Measurements from ENCODE around the gene TMEM209.
"Not testable (repeated sequence)": the region's sequence is repeated elsewhere in the genome, so short reads cannot be mapped to it uniquely, and the experiment has no call there.

The TMEM209 gene

GRCh38 chr7:130162196-130162595 lies 43.0 kb downstream of the TMEM209 start:
- DNase-seq (ENCODE audit: low read depth in 2 of 2): no peak

- no peak for DNase-seq (ENCODE audit: low read depth in 2 of 2)
Observed at GRCh38 chr7:130160455-130160854, 44.8 kb downstream of the TMEM209 start.

GRCh38 chr7:130160023-130160422 lies 45.2 kb downstream of the TMEM209 start:
- DNase-seq (ENCODE audit: low read depth in 2 of 2): no peak

DNA sequence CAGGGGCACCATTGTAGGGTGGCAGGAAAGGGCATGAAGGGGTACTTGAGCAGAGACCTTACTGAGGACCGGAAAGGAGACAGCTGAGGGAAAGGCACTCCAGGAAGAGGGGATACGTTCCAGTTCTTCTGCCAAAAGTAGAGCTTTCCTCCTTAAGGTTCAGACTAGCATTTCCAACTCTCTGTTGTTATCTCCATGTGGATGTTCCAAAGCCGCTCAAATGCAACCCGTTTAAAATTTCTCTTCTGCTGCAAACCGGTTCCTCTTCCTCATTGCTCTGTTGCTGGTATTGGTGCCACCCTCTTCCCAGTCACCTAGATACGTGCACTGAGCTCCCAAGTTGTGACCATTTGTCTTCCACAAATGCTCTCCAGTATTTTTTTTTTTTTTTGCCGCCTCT lies 47.5 kb downstream of the TMEM209 start:
- DNase-seq (ENCODE audit: low read depth in 2 of 2): no peak

DNA sequence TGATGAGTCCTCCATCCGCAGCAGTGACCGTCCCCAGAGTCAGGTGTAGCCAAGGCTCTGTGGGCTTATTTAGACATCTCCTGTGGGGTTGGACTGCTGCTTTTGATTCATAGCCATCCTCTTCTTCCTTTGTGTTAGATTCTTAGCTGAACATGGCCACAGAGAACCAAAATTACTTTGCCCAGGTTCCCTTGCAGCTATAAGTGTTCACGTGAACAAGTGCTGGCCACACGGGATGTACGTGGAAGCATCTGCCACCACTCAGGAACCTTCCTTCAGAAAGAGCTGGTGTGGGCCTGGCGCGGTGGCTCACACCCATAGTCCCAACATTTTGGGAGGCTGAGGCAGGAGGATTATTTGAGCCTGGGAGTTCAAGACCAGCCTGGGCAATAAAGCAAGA lies 49.1 kb downstream of the TMEM209 start:
- no peak for DNase-seq (ENCODE audit: low read depth in 2 of 2)

DNA sequence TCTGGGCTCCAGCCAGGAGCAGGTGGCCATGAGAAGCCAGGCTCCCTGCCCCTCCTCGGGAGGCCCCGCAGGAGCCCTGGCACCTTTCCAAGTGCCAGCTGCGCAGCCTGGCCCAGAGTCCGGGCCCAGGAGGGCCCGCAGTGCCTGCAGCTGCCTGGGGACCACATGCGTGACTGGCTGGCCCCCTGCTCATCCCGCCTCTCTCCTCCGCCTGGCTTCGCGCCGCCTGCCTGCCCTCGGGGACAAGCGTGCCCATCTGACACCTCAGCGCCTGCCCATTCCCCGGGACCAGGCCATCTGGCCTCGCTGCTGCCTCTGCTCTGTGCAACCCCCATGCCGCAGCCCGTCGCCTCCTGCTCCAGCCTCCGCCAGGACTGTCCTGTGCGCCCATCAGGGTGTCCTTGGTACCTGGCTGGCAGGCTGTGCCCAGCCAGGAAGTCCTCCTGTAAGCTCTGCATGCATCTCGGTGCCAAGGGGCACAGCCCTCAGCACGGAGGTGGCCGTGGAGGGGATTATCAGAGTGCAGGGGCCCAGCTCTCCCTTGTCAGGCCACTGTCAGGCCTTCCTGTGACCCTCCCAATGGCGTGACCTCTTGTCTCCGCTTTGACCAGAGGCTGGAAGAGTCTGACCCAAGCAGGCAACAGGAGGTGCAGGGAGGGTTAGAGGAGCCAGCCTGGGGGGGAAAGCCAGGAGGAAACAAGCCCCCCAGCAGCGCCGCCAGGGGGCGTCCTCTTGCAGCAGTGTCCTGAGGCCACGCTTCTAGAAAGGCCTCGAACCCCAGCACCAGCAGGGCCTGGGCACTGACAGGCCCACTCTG lies 50.5 kb downstream of the TMEM209 start:
- DNase-seq (ENCODE audit: low read depth in 2 of 2): no peak

DNA sequence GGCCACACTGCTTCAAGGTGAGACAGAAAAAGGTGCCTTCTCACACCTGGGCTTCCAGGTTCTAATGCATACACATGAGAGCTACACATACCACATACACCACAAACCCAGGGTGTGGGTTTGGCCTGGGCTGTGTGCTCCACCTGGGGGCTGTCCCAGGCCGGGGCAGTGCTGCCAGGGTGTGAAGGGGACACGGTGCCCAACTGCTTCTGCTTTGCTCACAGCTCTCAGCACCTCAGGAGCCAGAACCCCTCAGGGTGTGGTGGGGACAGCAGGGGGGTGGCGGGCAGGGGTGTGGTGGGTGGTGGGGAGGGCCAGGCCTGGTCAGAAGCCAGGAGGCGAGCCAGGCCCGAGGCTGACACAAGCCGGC lies 51.1 kb downstream of the TMEM209 start:
- no peak for DNase-seq (ENCODE audit: low read depth in 2 of 2)

- DNase-seq (ENCODE audit: low read depth in 2 of 2): no peak
Observed at GRCh38 chr7:130153211-130153908, 51.8 kb downstream of the TMEM209 start.

DNA sequence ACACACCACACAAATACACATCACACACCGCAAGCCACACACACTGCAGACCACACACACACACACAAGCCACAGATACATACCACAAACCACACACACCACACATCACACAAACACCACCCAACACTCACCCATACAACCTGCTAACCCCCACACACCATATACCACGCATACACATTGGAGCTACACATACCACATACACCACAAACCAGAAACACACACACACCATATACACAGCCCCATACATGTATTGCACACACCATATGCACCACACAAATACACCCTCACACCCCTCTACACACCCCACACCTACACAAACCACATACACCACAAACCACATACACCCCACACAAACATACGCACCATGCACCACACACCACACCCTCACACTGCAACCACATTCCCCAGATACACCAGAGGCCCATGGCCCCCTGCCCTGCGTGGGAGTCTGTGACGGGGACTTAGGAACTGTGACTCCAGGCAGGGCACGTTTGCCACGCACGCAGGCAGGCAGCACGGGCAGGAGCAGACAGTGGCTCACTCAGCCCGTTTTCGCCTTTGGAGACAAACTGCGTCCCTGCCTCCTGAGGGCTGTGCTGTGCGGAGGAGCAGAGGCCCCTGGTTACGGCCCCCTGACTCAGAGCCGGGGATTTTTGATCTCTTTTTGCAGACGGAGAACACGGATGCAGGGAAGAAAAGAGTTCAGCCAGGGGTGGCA lies 52.6 kb downstream of the TMEM209 start:
- peak in 1 of 2 experiments; percentile 15 for DNase-seq (ENCODE audit: low read depth in 2 of 2)

GRCh38 chr7:130151591-130152492 lies 53.4 kb downstream of the TMEM209 start:
- DNase-seq (ENCODE audit: low read depth in 2 of 2): peak in 1 of 2 experiments; percentile 11

DNA sequence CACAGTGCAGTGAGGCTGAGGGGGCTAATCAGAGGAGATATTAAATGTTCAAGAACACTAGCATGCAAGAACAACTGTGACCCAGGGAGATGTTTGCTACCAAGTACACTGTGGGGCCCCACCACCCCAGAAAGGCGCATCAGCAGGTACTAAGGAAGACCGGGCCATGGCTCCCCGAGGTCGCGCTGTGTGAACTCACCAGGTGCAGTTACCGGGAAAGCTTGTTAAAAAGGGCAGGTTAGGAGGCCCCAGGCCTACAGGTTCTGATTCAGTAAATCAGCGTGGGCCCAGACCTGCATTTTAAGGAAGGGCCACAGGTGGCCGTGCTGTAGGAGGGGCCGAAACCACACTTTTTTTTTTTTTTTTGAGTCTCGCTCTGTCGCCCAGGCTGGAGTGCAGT lies 54.6 kb downstream of the TMEM209 start:
- no peak for DNase-seq (ENCODE audit: low read depth in 2 of 2)

DNA sequence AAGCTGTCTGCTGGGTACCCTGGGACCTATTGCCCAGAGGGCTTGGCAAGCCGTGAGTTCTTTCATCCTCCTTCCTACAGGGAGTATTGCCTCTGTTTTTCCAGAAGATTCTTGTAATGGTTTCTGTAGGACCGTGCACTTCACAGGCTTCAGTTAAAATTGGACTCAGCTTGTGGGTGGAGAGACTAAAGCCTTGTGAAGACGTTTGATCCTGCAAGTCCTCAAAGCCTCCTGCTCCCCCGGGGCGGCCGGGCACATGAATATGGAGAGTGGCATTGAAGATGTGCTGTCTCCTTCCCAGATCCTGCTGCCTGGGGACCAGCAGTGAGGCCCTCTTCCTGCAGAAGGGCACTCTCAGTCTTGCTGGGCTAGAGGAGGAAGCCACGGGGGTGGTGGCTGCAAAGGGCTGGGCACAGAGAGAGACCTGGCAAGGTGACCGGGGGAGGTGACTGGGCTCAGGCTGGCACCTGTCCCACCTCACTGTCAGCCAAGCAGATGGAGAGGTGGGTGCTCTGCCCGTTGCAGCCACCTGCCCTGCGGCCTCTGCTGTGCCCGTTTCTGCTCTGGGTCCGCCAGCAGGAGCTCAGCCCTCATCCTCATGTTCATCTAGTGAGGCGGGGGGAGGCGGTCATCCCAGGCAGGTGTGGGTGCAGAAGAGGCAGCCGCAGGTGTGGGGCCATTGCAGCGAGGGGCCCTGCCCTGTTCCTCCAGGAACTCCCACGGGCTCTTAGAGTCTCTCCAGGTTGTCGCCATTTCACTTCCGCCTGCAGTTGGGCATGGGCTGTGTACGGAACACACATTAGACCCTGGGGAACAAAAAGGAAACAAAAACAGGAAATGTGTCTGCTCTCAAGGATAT lies 55.7 kb downstream of the TMEM209 start:
- no peak for DNase-seq (ENCODE audit: low read depth in 2 of 2)

GRCh38 chr7:130148561-130148960 lies 56.6 kb downstream of the TMEM209 start:
- no peak for DNase-seq (ENCODE audit: low read depth in 2 of 2)

- DNase-seq (ENCODE audit: low read depth in 2 of 2): no peak
Observed at GRCh38 chr7:130147710-130148325, 57.4 kb downstream of the TMEM209 start.

DNA sequence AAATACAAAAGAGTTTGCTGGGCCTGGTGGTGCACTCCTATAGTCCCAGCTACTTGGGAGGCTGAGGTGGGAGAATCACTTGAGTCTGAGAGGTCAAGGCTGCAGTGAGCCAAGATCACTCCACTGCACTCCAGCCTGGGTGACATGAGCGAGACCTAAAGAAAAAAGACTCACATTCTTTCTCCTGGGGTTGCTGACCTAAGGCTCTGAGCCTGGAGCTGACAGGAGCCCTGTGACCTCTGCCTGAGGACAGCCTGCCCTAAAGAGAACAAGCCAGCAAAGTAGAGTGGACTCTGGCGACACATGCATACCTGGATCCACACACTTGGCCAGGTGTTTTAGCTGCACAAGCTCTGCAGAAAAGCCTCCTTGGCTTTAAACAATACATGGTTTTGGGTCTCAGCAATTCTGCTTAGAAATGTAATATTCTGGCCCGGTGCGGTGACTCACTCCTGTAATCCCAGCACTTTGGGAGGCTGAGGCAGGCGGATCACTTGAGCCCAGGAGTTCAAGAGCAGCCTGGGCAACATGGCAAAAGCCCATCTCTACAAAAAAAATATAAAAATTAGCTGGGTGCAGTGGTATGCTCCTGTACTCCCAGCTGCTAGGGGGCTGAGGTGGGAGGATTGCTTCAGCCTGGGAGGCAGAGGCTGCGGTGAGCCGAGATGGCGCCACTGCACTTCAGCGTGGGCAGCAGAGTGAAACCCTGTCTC lies 58.4 kb downstream of the TMEM209 start:
- no peak for DNase-seq (ENCODE audit: low read depth in 2 of 2)

- not testable (repeated sequence) for DNase-seq (ENCODE audit: low read depth in 2 of 2)
Observed at GRCh38 chr7:130146142-130146541, 59.1 kb downstream of the TMEM209 start.

- no peak for DNase-seq (ENCODE audit: low read depth in 2 of 2)
Observed at GRCh38 chr7:130145424-130146100, 59.6 kb downstream of the TMEM209 start.

DNA sequence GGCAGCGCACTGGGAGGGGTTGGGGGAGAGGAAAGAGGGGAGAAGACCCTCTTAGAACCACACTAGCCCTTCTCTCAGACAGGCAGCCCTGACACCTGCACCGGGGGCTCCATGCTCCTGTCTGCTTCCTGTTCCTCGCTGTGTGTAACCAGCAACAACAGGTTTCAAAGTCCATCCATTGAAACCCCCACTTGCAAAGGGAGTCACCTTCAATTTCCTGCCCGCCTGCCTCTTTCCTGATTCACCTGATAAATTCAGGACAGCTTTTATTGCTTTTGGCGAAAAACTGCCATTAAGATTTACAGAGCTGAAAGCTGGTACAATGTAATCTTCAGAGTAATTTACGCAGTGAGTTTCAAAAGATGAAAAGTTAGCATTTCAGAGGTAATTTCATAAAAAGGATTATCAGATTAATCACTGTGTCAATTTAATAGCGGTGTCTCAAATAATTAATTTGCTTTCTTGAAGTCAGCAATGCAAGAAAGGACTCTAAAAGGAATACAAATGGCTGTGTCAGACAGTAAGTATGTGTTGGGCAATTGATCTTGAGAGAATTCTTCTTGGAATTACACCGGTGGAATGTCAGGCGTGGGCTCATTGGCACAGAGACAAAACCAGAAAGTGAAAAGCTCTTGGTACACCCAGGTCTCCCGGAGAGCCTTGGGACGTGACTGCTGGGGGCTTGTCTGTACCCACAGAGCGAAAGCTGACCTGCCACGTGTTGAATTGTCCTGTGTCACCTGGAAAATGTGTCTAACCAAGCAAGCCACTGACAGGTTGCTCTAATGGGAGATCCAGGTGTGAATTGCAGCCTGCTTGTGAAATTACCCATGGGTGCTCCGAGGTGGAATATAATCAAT lies 60.7 kb downstream of the TMEM209 start:
- DNase-seq (ENCODE audit: low read depth in 2 of 2): no peak

Data from stimulated activated CD4-positive, alpha-beta T cell treated with anti-CD3 and anti-CD28 coated beads, Interleukin-12 subunit alpha, Interleukin-12 subunit beta, amount 100 ng/mL, for 24 hours (primary cell).